PC-3 (cell line): ENCODE results near the gene TCP1. TPM values are rescaled to one million over a fixed set of nuclear protein-coding genes. Genes with fewer than 3 reads are reported as not detected.

Source experiments
- ATAC-seq: fragments of 200-7000 bp; cut with Tn5 transposase; 2 replicates; pipeline ENCODE4 v1.9.1; 2020; ENCODE audit warnings: mild to moderate bottlenecking, moderate library complexity
- BruUV-seq: library from RNA; stranded (reverse); fragments of 400-500 nt; replicated peaks from 2 replicates; lab custom pipeline; 2021; lab: Mats Ljungman, UMichigan
- CTCF ChIA-PET: fragments of 300-600 bp; sonication (Branson Sonifier 250); formaldehyde crosslinking; loops from one replicate; lab custom pipeline; 2022; ENCODE audit warnings: antibody characterized with exemption; lab: Charles Lee
- POLR2A ChIA-PET: fragments of 300-600 bp; sonication (Branson Sonifier 250); formaldehyde crosslinking; loops from one replicate; lab custom pipeline; 2022; ENCODE audit warnings: antibody characterized with exemption; ENCODE audit not compliant: unreplicated experiment; lab: Charles Lee
- DNase-seq: peaks from one replicate; pipeline ENCODE4 v3.0.0-alpha.2; 2015
- H2AFZ ChIP-seq: fragments of 300-600 bp; sonication (generic); 2 replicates; pipeline ENCODE4 v1.6.0; 2016; ENCODE audit warnings: antibody characterized with exemption, low read length
- H3F3A ChIP-seq: fragments of 300-600 bp; sonication (generic); one replicate; pipeline ENCODE4 v1.6.0; 2017; ENCODE audit warnings: antibody characterized with exemption, low read length, control low read depth, mild to moderate bottlenecking; ENCODE audit not compliant: unreplicated experiment
- H3K27ac ChIP-seq: fragments of 300-600 bp; sonication (generic); 2 replicates; pipeline ENCODE4 v1.5.1; 2016; ENCODE audit warnings: mild to moderate bottlenecking, low read length
- H3K27me3 ChIP-seq: fragments of 300-600 bp; sonication (generic); 2 replicates; pipeline ENCODE4 v1.6.1; 2016; ENCODE audit warnings: low read length, mixed read lengths
- H3K36me3 ChIP-seq: fragments of 300-600 bp; sonication (generic); 2 replicates; pipeline ENCODE4 v1.6.1; 2016; ENCODE audit warnings: low read depth, mixed run types, low read length, mixed read lengths
- H3K4me1 ChIP-seq: fragments of 300-600 bp; sonication (generic); 2 replicates; pipeline ENCODE4 v1.5.1; 2016; ENCODE audit warnings: low read length; ENCODE audit not compliant: insufficient read depth
- H3K4me2 ChIP-seq: fragments of 300-600 bp; sonication (generic); 2 replicates; pipeline ENCODE4 v1.6.0; 2016; ENCODE audit warnings: low read length
- H3K4me3 ChIP-seq: fragments of 300-600 bp; sonication (generic); 2 replicates; pipeline ENCODE4 v1.5.1; 2016; ENCODE audit warnings: mild to moderate bottlenecking, low read length, mixed read lengths
- H3K79me2 ChIP-seq: fragments of 300-600 bp; sonication (generic); 2 replicates; pipeline ENCODE4 v1.6.1; 2017; ENCODE audit warnings: low read length, mixed read lengths
- H3K9ac ChIP-seq: fragments of 300-600 bp; sonication (generic); 2 replicates; pipeline ENCODE4 v1.6.0; 2016; ENCODE audit warnings: mild to moderate bottlenecking, low read length
- H3K9me2 ChIP-seq: fragments of 300-600 bp; sonication (generic); replicated peaks from 2 replicates; pipeline ENCODE4 v1.6.1; 2016; ENCODE audit warnings: mixed run types, low read length, mixed read lengths
- H3K9me3 ChIP-seq: fragments of 300-600 bp; sonication (generic); 2 replicates; pipeline ENCODE4 v1.6.1; 2016; ENCODE audit warnings: low read length, mixed read lengths
- H4K20me1 ChIP-seq: fragments of 300-600 bp; sonication (generic); 2 replicates; pipeline ENCODE4 v1.6.1; 2016; ENCODE audit warnings: low read length, mixed read lengths
- CTCF ChIP-seq: fragments of 300-600 bp; sonication (generic); conservative IDR thresholded peaks from 2 replicates; pipeline ENCODE4 v1.5.1; 2017; ENCODE audit warnings: antibody characterized with exemption, low read depth, mild to moderate bottlenecking, low read length
- EZH2 ChIP-seq: fragments of 300-600 bp; sonication (generic); IDR thresholded peaks from one replicate; pipeline ENCODE4 v1.6.1; 2017; ENCODE audit warnings: antibody characterized with exemption, mild to moderate bottlenecking, low read length; ENCODE audit not compliant: unreplicated experiment
- EZH2phosphoT487 ChIP-seq: fragments of 300-600 bp; sonication (generic); IDR thresholded peaks from 2 replicates; pipeline ENCODE4 v1.6.1; 2018; ENCODE audit warnings: mild to moderate bottlenecking, antibody characterized with exemption, low read length, borderline replicate concordance
- intact Hi-C: fragments of 100-400 bp; cut with micrococcal nuclease; formaldehyde crosslinking; loops from 2 replicates; pipeline ENCODE4 v1.9.0; 2023
- total RNA-seq: library from RNA; depleted of rRNA; stranded (reverse); fragments of >200 nt; gene quantifications from 2 replicates; pipeline ENCODE4 v1.2.3, GENCODE V29; 2014

Gene TCP1
- total RNA-seq, 1 experiment from 2014 or later, result 280 TPM

- DNase-seq (no peak), ATAC-seq (no peak)
- peak overlapping the region; percentile 90 for H3K4me2 ChIP-seq
- ChIA-PET CTCF (no interaction called here), POLR2A (no interaction called here)
- no peaks in the 10 kb centered on the region for H3K9me3 ChIP-seq
- H3K36me3 ChIP-seq, result peaks cover 34% of the 10 kb centered on the region
- peaks cover 26% of the 10 kb centered on the region; the same call in 1 of the 2 replicates for H3K4me1 ChIP-seq
- no peaks in the 10 kb centered on the region for H3K27me3 ChIP-seq
- H3K9me2 ChIP-seq, result no peaks in the 10 kb centered on the region
- H3K9ac ChIP-seq, result peak overlapping the region; percentile 97
- peak overlapping the region; percentile 73 for H2AFZ ChIP-seq
- H3K79me2 ChIP-seq, result peaks cover 75% of the 10 kb centered on the region
- intact Hi-C loops, result no loop called here
- H3K4me3 ChIP-seq, result peak overlapping the region; percentile 98
- no peaks in the 10 kb centered on the region for H3F3A ChIP-seq
- H4K20me1 ChIP-seq, result peaks cover 27% of the 10 kb centered on the region
- no peak for TF ChIP-seq CTCF
- no peak for TF ChIP-seq EZH2
- H3K27ac ChIP-seq, result peak overlapping the region; percentile 54
- no TSS peak for BruUV-seq
Observed at GRCh38 chr6:159790956-159791598, 1.7 kb upstream of the TCP1 start.

GRCh38 chr6:159790149-159790955 is 950 bp upstream of the TCP1 start, which contains the start of gene MRPL18:
Gene MRPL18, plus strand, starts transcription at chr6:159790467. Its CDS starts 121 bp downstream, at chr6:159790588.
- no peaks in the 10 kb centered on the region for H3F3A ChIP-seq
- H2AFZ ChIP-seq, result peak within 1 kb of the TSS; percentile 87
- ChIA-PET POLR2A (interaction anchor here (0.5 to 0.9 kb wide), 4 partner anchors 34 to 1053 kb away, joined by 3 to 9 read pairs (median 5); partner anchors contain the start of gene WTAP), CTCF (interaction anchor here (0.5 to 1.3 kb wide), 2 partner anchors 43 to 99 kb away, joined by 4 to 5 read pairs; no protein-coding TSS in a partner anchor)
- DNase-seq (peak; percentile 90), ATAC-seq (peak; percentile 88)
- peak within 1 kb of the TSS; percentile 82 for H3K27ac ChIP-seq
- no peaks in the 10 kb centered on the region for H3K27me3 ChIP-seq
- H3K9me2 ChIP-seq, result no peaks in the 10 kb centered on the region
- H3K36me3 ChIP-seq, result peaks cover 41% of the 10 kb centered on the region
- H3K9me3 ChIP-seq, result no peaks in the 10 kb centered on the region
- peak within 1 kb of the TSS; percentile 98 for H3K4me3 ChIP-seq
- H3K4me2 ChIP-seq, result peak within 1 kb of the TSS; percentile 98
- peaks cover 34% of the 10 kb centered on the region for H4K20me1 ChIP-seq
- intact Hi-C loops, result no loop called here
- peaks cover 83% of the 10 kb centered on the region for H3K79me2 ChIP-seq
- TF ChIP-seq EZH2 (no peak), CTCF (no peak), EZH2phosphoT487 (no peak)
- peak within 1 kb of the TSS; percentile 97 for H3K9ac ChIP-seq
- H3K4me1 ChIP-seq, result peaks cover 30% of the 10 kb centered on the region; the same call in 1 of the 2 replicates
- TSS peak; percentile 62 for BruUV-seq
